DND-41 (cell line): ENCODE measurements around the gene BARX1.

Experiments used
- ATAC-seq: fragments of 200-7000 bp; cut with Tn5 transposase; 3 replicates; pipeline ENCODE4 v1.9.1; 2021; ENCODE audit warnings: low read depth; ENCODE audit not compliant: insufficient read depth
- DNase-seq: peaks from one replicate; pipeline ENCODE4 v3.0.0-alpha.2; 2020
- H2AFZ ChIP-seq: 2 replicates; pipeline ENCODE4 v1.6.0; 2012; ENCODE audit warnings: low read depth, low read length
- H3K27ac ChIP-seq: 2 replicates; pipeline ENCODE4 v1.5.1; 2012; ENCODE audit warnings: low read length, inconsistent platforms
- H3K27me3 ChIP-seq: fragments of 200-600 bp; sonication (generic); 2 replicates; pipeline ENCODE4 v1.6.0; 2012; ENCODE audit warnings: low read length, mild to moderate bottlenecking, inconsistent platforms; ENCODE audit not compliant: insufficient read depth, poor library complexity
- H3K36me3 ChIP-seq: 2 replicates; pipeline ENCODE4 v1.5.1; 2012; ENCODE audit warnings: low read length, inconsistent platforms; ENCODE audit not compliant: insufficient read depth
- H3K4me1 ChIP-seq: 2 replicates; pipeline ENCODE4 v1.5.1; 2012; ENCODE audit warnings: mild to moderate bottlenecking, low read length; ENCODE audit not compliant: insufficient read depth
- H3K4me2 ChIP-seq: 2 replicates; pipeline ENCODE4 v1.6.0; 2012; ENCODE audit warnings: mild to moderate bottlenecking, moderate library complexity, low read length, inconsistent platforms; ENCODE audit not compliant: insufficient read depth
- H3K4me3 ChIP-seq, 2 experiments: fragments of 200-600 bp in 1 of 2; shearing (Covaris generic) in 1 of 2; 2 replicates each; pipeline ENCODE4 v1.5.1; 2012 to 2016; ENCODE audit warnings: inconsistent platforms in 2 of 2, low read length in 2 of 2, mild to moderate bottlenecking in 2 of 2, low read depth in 1 of 2, moderate library complexity in 1 of 2
- H3K79me2 ChIP-seq: 2 replicates; pipeline ENCODE4 v1.6.0; 2012; ENCODE audit warnings: low read length, inconsistent platforms; ENCODE audit not compliant: insufficient read depth
- H3K9ac ChIP-seq: 2 replicates; pipeline ENCODE4 v1.6.0; 2012; ENCODE audit warnings: low read depth, mild to moderate bottlenecking, inconsistent platforms, low read length, moderate library complexity
- H3K9me3 ChIP-seq: 2 replicates; pipeline ENCODE4 v1.5.1; 2012; ENCODE audit warnings: low read length, moderate library complexity, mild to moderate bottlenecking, inconsistent platforms; ENCODE audit not compliant: insufficient read depth, severe bottlenecking
- H4K20me1 ChIP-seq: 2 replicates; pipeline ENCODE4 v1.6.0; 2012; ENCODE audit warnings: low read length; ENCODE audit not compliant: insufficient read depth
- EZH2 ChIP-seq: IDR thresholded peaks from 3 replicates; pipeline ENCODE4 v1.6.1; 2012; ENCODE audit warnings: borderline replicate concordance, low read depth, mild to moderate bottlenecking, moderate library complexity, low read length, inconsistent platforms; ENCODE audit not compliant: severe bottlenecking
- TF ChIP-seq, protein P1 (sequence below): IDR thresholded peaks from 2 replicates; pipeline ENCODE4 v1.5.1; 2012; ENCODE audit warnings: borderline replicate concordance, low read length, moderate library complexity, mild to moderate bottlenecking; ENCODE audit not compliant: poor library complexity, severe bottlenecking; ENCODE audit errors: extremely low read depth

Gene BARX1

DNA sequence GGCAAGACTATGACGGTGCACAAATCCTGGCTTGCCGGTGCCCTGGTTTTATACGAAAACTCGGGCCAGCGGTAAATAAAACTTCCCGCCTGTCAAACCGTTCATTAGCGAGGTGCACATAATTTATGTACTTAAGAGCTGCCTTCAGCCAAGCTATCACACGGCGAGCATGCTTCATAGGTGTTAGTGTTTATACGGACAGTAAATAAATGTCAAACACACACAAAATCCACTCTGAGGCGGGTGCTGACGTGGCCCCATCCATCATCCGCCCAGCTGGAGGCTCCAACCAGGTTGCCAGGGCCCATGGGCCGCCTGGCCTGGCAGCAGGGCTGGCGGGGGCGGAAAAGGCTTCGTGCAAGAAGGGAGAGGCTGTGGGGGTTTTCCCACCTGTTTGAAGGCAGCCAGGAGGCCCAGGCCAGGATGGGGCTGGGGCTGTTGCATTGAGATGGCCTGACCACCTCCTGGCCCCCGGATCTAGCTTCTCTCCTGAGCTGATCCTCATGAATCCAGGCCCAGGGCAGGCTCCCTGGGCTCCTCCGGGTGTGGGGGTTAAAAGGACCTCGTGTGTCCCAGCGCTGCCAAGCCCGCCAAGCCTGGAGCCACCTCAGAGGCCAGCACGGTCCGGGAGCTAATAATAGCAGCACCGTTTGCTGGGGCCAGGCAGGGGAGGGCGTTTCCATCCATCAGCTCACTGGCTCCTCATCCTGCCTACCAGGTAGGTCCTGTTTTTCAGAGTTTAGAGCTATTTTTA is 43.2 kb downstream of the BARX1 start:
- TF ChIP-seq EZH2, result no peak
- TF ChIP-seq, protein P1, sequence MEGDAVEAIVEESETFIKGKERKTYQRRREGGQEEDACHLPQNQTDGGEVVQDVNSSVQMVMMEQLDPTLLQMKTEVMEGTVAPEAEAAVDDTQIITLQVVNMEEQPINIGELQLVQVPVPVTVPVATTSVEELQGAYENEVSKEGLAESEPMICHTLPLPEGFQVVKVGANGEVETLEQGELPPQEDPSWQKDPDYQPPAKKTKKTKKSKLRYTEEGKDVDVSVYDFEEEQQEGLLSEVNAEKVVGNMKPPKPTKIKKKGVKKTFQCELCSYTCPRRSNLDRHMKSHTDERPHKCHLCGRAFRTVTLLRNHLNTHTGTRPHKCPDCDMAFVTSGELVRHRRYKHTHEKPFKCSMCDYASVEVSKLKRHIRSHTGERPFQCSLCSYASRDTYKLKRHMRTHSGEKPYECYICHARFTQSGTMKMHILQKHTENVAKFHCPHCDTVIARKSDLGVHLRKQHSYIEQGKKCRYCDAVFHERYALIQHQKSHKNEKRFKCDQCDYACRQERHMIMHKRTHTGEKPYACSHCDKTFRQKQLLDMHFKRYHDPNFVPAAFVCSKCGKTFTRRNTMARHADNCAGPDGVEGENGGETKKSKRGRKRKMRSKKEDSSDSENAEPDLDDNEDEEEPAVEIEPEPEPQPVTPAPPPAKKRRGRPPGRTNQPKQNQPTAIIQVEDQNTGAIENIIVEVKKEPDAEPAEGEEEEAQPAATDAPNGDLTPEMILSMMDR, result no peak
- H3K4me2 ChIP-seq, result no peak overlapping the region
- no peaks in the 10 kb centered on the region for H3K79me2 ChIP-seq

GRCh38 chr9:93911136-93911745 is 43.9 kb downstream of the BARX1 start:
- H3K4me3 ChIP-seq, result no peak overlapping the region
- H4K20me1 ChIP-seq, result no peaks in the 10 kb centered on the region
- no peak overlapping the region for H3K9ac ChIP-seq
- H3K27me3 ChIP-seq, result no peaks in the 10 kb centered on the region
- no peak for DNase-seq
- no peak overlapping the region for H2AFZ ChIP-seq
- H3K4me1 ChIP-seq, result no peaks in the 10 kb centered on the region
- no peaks in the 10 kb centered on the region for H3K79me2 ChIP-seq
- no peak for ATAC-seq
- no peak overlapping the region for H3K4me2 ChIP-seq
- H3K9me3 ChIP-seq, result no peaks in the 10 kb centered on the region
- TF ChIP-seq EZH2, result no peak
- TF ChIP-seq, protein P1, result no peak
- no peak overlapping the region for H3K27ac ChIP-seq
- H3K36me3 ChIP-seq, result no peaks in the 10 kb centered on the region

More for the DNA sequence above, 43.2 kb downstream of the BARX1 start:
- no peaks in the 10 kb centered on the region for H3K36me3 ChIP-seq
- H3K4me1 ChIP-seq, result no peaks in the 10 kb centered on the region
- H3K27me3 ChIP-seq, result no peaks in the 10 kb centered on the region
- ATAC-seq (no peak), DNase-seq (no peak)
- no peak overlapping the region for H2AFZ ChIP-seq
- H3K27ac ChIP-seq, result no peak overlapping the region
- no peaks in the 10 kb centered on the region for H3K9me3 ChIP-seq
- H3K9ac ChIP-seq, result no peak overlapping the region
- no peak overlapping the region for H3K4me3 ChIP-seq
- no peaks in the 10 kb centered on the region for H4K20me1 ChIP-seq

DNA sequence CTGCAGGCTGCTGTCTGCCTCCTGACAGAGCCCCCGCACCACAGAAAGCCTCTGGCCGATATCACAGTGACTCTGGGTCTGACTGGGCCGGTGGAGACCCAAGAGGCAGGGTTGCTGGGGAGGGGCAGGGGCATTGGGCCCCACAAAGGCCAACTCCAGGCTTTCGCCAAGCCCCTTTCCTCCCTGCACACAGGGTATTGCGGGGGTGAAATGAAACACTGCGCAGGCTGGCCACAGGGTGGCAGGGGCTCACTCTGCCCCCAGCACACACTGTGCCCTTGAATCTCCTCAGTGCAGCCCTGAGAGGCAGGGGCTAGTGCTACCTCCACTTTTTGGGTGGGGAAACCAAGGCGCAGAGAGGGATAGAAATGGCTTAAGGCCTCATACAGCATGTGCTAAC is 44.6 kb downstream of the BARX1 start:
- H3K4me2 ChIP-seq, result no peak overlapping the region
- no peak for ATAC-seq
- no peaks in the 10 kb centered on the region for H3K36me3 ChIP-seq
- H3K9me3 ChIP-seq, result no peaks in the 10 kb centered on the region
- H3K4me1 ChIP-seq, result no peaks in the 10 kb centered on the region
- no peaks in the 10 kb centered on the region for H3K79me2 ChIP-seq
- H3K27ac ChIP-seq, result no peak overlapping the region
- no peaks in the 10 kb centered on the region for H3K27me3 ChIP-seq
- no peak overlapping the region for H3K9ac ChIP-seq
- no peaks in the 10 kb centered on the region for H4K20me1 ChIP-seq
- no peak for DNase-seq
- TF ChIP-seq, protein P1, result no peak
- H2AFZ ChIP-seq, result no peak overlapping the region
- no peak overlapping the region for H3K4me3 ChIP-seq
